AG04450 (cell line): ENCODE data around the gene GRK7. TPM values are rescaled to one million over a fixed set of nuclear protein-coding genes. Genes with fewer than 3 reads are reported as not detected.
"Not testable (repeated sequence)": the region's sequence is repeated elsewhere in the genome, so short reads cannot be mapped to it uniquely, and the experiment has no call there.

Experiments used
- CTCF ChIA-PET: fragments of 300-600, 350-600 bp; formaldehyde crosslinking; extraction: SDS; loops from one replicate; lab custom pipeline; 2022; ENCODE audit warnings: antibody characterized with exemption, inconsistent platforms; lab: Charles Lee
- POLR2A ChIA-PET: fragments of 350-600 bp; formaldehyde crosslinking; extraction: SDS; loops from one replicate; lab custom pipeline; 2021; ENCODE audit warnings: antibody characterized with exemption, inconsistent platforms; lab: Yijun Ruan, JAX
- DNase-seq: peaks from one replicate; pipeline ENCODE4 v3.0.0-alpha.2; 2011; ENCODE audit warnings: low read depth, low spot score
- H3K27ac ChIP-seq: one replicate; pipeline ENCODE4 v1.5.1; 2012; ENCODE audit warnings: low read depth, low read length, control low read depth
- H3K27me3 ChIP-seq: one replicate; pipeline ENCODE4 v1.6.0; 2012; ENCODE audit warnings: low read length; ENCODE audit not compliant: control insufficient read depth, insufficient read depth
- H3K4me3 ChIP-seq: 2 replicates; pipeline ENCODE4 v1.5.1; 2011; ENCODE audit warnings: mild to moderate bottlenecking, low read depth, low read length, control low read depth
- H3K9me3 ChIP-seq: 2 replicates; pipeline ENCODE4 v1.5.1; 2012; ENCODE audit warnings: low read length; ENCODE audit not compliant: control insufficient read depth, insufficient read depth
- polyA plus RNA-seq: library from polyadenylated mRNA; depleted of rRNA; stranded (reverse); fragments of >200 nt; gene quantifications from 2 replicates; pipeline ENCODE4 v1.2.3, GENCODE V29; 2011
- TF ChIP-seq, protein P1 (sequence below): IDR thresholded peaks from 2 replicates; pipeline ENCODE4 v1.5.1; 2011; ENCODE audit warnings: low read depth, low read length, control low read depth, inconsistent platforms

GRK7 gene
- polyA plus RNA-seq, 1 experiment = not detected

DNA sequence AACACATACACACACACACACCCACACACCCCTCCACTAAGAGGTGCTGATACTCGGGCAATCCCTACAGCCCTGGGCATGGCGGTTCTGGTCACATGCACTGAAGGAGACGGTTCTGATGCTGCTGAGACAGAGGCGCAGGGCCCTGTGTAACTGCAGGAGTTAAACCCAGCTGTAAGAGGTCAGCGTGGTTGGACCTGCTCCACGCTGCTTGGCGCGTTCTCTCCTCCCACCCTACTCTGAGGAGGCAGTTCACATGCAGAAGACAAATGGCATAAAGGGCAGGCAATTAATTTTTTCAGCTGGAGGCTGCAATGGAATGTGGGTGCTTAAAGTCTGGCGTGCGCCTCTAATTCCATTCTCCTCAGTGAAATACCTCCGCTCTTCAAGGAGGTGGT lies 35.2 kb downstream of the GRK7 start:
- POLR2A ChIA-PET = no interaction called here
- Histone ChIP-seq H3K4me3 (no peak overlapping the region), H3K9me3 (no peaks in the 10 kb centered on the region), H3K27me3 (peaks cover 10% of the 10 kb centered on the region), H3K27ac (no peak overlapping the region)
- TF ChIP-seq, protein P1, sequence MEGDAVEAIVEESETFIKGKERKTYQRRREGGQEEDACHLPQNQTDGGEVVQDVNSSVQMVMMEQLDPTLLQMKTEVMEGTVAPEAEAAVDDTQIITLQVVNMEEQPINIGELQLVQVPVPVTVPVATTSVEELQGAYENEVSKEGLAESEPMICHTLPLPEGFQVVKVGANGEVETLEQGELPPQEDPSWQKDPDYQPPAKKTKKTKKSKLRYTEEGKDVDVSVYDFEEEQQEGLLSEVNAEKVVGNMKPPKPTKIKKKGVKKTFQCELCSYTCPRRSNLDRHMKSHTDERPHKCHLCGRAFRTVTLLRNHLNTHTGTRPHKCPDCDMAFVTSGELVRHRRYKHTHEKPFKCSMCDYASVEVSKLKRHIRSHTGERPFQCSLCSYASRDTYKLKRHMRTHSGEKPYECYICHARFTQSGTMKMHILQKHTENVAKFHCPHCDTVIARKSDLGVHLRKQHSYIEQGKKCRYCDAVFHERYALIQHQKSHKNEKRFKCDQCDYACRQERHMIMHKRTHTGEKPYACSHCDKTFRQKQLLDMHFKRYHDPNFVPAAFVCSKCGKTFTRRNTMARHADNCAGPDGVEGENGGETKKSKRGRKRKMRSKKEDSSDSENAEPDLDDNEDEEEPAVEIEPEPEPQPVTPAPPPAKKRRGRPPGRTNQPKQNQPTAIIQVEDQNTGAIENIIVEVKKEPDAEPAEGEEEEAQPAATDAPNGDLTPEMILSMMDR = no peak
- CTCF ChIA-PET = no interaction called here
- DNase-seq = no peak

DNA sequence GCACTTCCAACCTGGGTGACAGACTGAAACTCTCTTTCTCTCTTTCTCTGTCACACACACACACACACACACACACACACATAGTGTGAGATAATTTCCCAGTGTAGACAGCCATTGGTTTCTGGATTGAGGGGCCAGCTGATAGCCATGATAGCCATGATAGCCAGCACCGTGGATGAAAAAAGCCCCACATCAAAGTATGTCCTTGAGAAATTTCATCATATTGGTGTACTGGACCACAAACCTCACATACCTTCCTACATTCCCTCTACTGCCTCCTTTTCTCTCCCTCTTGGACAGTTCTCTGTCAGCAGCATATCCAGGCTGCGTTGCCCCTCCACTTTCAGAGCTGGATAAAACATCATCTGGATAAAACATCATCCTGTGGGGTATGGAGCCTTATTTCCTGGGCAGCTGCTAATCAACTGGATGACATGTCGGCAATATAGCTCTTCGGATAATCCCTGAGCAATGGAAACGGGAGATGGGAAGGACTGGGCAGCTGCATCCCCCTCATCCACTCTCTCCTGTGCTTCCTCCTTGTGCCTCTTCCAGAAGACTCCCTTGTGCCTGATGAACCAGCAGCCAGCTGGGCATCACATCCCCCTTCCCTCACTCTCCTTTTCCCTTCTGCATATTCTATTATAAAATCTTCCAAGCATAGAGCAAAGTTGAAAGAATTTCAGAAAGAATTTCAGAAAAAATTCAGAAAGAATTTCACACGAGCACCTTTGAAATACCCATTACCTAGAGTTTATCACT lies 39.3 kb downstream of the GRK7 start:
- H3K4me3 ChIP-seq = no peak overlapping the region
- ChIA-PET CTCF (no interaction called here), POLR2A (no interaction called here)
- no peak for DNase-seq
- H3K27me3 ChIP-seq = peaks cover 7% of the 10 kb centered on the region
- no peaks in the 10 kb centered on the region for H3K9me3 ChIP-seq
- TF ChIP-seq, protein P1 = no peak
- H3K27ac ChIP-seq = no peak overlapping the region

DNA sequence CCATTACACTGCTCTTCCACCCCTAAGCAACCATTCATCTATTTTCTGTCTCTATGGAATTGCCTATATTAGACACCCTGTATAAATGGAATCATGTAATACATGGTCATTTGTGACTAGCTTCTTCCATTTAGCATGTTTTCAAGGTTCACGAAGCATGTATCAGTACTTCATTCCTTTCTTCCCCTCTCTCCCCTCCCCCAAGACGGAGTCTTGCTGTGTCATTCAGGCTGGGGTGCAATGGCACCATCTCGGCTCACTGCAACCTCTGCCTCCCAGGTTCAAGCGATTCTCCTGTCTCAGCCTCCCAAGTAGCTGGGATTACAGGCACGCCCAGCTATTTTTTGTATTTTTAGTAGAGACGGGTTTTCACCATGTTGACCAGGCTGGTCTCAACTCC lies 40.3 kb downstream of the GRK7 start:
- H3K27me3 ChIP-seq, CTCF ChIA-PET, H3K9me3 ChIP-seq, H3K4me3 ChIP-seq, POLR2A ChIA-PET, DNase-seq, H3K27ac ChIP-seq: not testable (repeated sequence)

DNA sequence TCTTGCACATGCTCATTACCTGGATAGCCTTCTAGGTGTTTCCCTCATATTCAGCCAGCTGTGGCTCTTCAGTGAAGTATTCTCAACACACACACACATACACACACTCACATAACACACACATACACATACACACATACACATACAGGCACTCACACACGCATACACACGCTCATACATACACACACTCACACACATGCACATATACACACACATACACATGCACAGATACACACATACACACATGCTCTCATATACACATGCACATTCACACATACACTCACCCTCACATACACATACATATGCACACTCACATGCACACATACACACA lies 41.2 kb downstream of the GRK7 start:
- Histone ChIP-seq H3K4me3 (no peak overlapping the region), H3K9me3 (no peaks in the 10 kb centered on the region), H3K27me3 (peaks cover 7% of the 10 kb centered on the region), H3K27ac (no peak overlapping the region)
- CTCF ChIA-PET = no interaction called here
- POLR2A ChIA-PET = no interaction called here
- no peak for DNase-seq
- TF ChIP-seq, protein P1 = no peak

DNA sequence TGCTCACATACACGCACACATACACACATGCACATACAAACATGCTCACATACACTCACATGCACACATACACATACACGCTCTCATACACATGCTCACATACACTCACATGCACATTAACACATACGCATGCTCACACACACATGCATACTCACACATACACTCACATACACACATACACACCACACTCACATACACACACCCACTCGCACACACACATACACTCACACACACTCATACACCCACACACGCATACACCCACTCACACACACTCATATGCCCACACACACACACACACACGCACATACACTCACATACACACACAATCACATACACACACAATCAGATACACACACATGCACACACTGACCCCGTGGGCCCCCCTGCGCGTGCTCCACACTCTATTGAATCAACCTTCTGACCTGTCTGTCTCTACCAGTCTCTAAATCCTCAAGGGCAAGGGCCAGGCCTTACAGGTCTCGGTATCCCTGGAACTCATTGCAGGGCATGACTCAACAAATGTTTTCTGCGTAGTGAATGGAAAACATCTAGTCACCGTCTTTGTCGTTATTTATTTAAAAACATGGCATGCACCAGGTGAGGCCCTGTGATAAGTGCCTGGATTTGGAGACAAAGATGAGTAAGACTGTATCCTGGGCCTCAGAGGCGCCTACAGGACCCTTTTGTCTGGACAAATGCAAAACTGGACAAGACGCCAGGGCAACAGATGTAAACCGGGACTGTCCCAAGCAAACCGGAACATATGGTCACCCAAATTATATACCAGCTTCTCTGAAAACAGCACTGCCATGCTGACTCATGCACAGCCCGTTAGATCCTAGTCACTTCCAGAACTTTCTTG lies 41.8 kb downstream of the GRK7 start:
- Histone ChIP-seq H3K27me3 (peaks cover 7% of the 10 kb centered on the region), H3K4me3 (no peak overlapping the region), H3K27ac (no peak overlapping the region), H3K9me3 (no peaks in the 10 kb centered on the region)
- TF ChIP-seq, protein P1 = no peak
- CTCF ChIA-PET = no interaction called here
- DNase-seq = no peak
- POLR2A ChIA-PET = no interaction called here
